IMR-90 (cell line): ENCODE measurements around the gene NRSN1. TPM values are rescaled to one million over a fixed set of nuclear protein-coding genes. Genes with fewer than 3 reads are reported as not detected.

Experiments
- ATAC-seq: fragments of 200-7000 bp; cut with Tn5 transposase; 2 replicates; pipeline ENCODE4 v1.9.1; 2020; ENCODE audit warnings: low read depth, mild to moderate bottlenecking, moderate library complexity
- BruUV-seq: library from RNA; stranded (reverse); fragments of 400-500 nt; replicated peaks from 2 replicates; lab custom pipeline; 2021; lab: Mats Ljungman, UMichigan
- CTCF ChIA-PET: fragments of 300-600 bp; formaldehyde crosslinking; extraction: SDS; loops from one replicate; lab custom pipeline; 2021; ENCODE audit warnings: antibody characterized with exemption; lab: Yijun Ruan, JAX
- POLR2A ChIA-PET: fragments of 300-600 bp; sonication (Branson Sonifier 250); formaldehyde crosslinking; loops from one replicate; lab custom pipeline; 2022; ENCODE audit warnings: antibody characterized with exemption; ENCODE audit not compliant: unreplicated experiment; lab: Charles Lee
- DNase-seq: peaks from one replicate; pipeline ENCODE4 v3.0.0; 2013
- H2AFZ ChIP-seq: replicated peaks from 2 replicates; pipeline ENCODE3; 2013; ENCODE audit warnings: low read length, mild to moderate bottlenecking; ENCODE audit not compliant: poor library complexity
- H2AK5ac ChIP-seq: 2 replicates; pipeline ENCODE4 v1.6.1; 2013; ENCODE audit warnings: low read depth, low read length, inconsistent platforms
- H2AK9ac ChIP-seq: replicated peaks from 2 replicates; pipeline ENCODE3; 2013; ENCODE audit warnings: mild to moderate bottlenecking, low read depth, low read length, moderate library complexity; ENCODE audit not compliant: poor library complexity
- H2BK120ac ChIP-seq: 2 replicates; pipeline ENCODE4 v1.6.1; 2013; ENCODE audit warnings: low read depth, low read length, inconsistent platforms
- H2BK15ac ChIP-seq: 3 replicates; pipeline ENCODE4 v1.6.1; 2013; ENCODE audit warnings: low read depth, low read length, inconsistent platforms
- H2BK20ac ChIP-seq: 2 replicates; pipeline ENCODE4 v1.6.1; 2013; ENCODE audit warnings: low read depth, mild to moderate bottlenecking, inconsistent platforms, low read length, moderate library complexity
- H2BK5ac ChIP-seq: 2 replicates; pipeline ENCODE4 v1.6.1; 2013; ENCODE audit warnings: mild to moderate bottlenecking, low read depth, low read length, inconsistent platforms; ENCODE audit not compliant: poor library complexity, severe bottlenecking
- H3K14ac ChIP-seq: replicated peaks from 2 replicates; pipeline ENCODE4 v1.6.1; 2013; ENCODE audit warnings: low read depth, low read length, inconsistent platforms
- H3K18ac ChIP-seq: 2 replicates; pipeline ENCODE4 v1.6.1; 2013; ENCODE audit warnings: low read depth, low read length, control low read depth
- H3K23ac ChIP-seq: 2 replicates; pipeline ENCODE4 v1.6.1; 2013; ENCODE audit warnings: low read depth, low read length, inconsistent platforms
- H3K27ac ChIP-seq: 2 replicates; pipeline ENCODE4 v1.5.1; 2013; ENCODE audit warnings: mild to moderate bottlenecking, control low read depth, low read length; ENCODE audit not compliant: insufficient read depth
- H3K27me3 ChIP-seq: 2 replicates; pipeline ENCODE4 v1.6.1; 2013; ENCODE audit warnings: low read length; ENCODE audit not compliant: control insufficient read depth, insufficient read depth
- H3K36me3 ChIP-seq: 2 replicates; pipeline ENCODE4 v1.6.1; 2013; ENCODE audit warnings: low read length, mixed read lengths; ENCODE audit not compliant: control insufficient read depth, insufficient read depth
- H3K4ac ChIP-seq: 2 replicates; pipeline ENCODE4 v1.6.1; 2013; ENCODE audit warnings: low read depth, low read length, inconsistent platforms
- H3K4me1 ChIP-seq: 2 replicates; pipeline ENCODE4 v1.6.1; 2013; ENCODE audit warnings: low read length, mixed read lengths; ENCODE audit not compliant: control insufficient read depth, insufficient read depth
- H3K4me2 ChIP-seq: 2 replicates; pipeline ENCODE4 v1.6.1; 2013; ENCODE audit warnings: low read depth, mild to moderate bottlenecking, control low read depth, low read length, moderate library complexity
- H3K4me3 ChIP-seq: 2 replicates; pipeline ENCODE4 v1.5.1; 2013; ENCODE audit warnings: low read depth, mild to moderate bottlenecking, control low read depth, low read length, moderate library complexity; ENCODE audit not compliant: insufficient read depth
- H3K56ac ChIP-seq: 2 replicates; pipeline ENCODE4 v1.6.1; 2013; ENCODE audit warnings: low read length, inconsistent platforms; ENCODE audit not compliant: insufficient read depth; ENCODE audit errors: extremely low read depth
- H3K79me1 ChIP-seq, 2 experiments: 2 replicates each; pipeline ENCODE4 v1.6.1; 2013; ENCODE audit warnings: low read length in 2 of 2, inconsistent platforms in 1 of 2, low read depth in 1 of 2
- H3K9ac ChIP-seq: 2 replicates; pipeline ENCODE4 v1.6.1; 2013; ENCODE audit warnings: low read depth, low read length, control low read depth
- H3K9me1 ChIP-seq: 2 replicates; pipeline ENCODE4 v1.6.1; 2013; ENCODE audit warnings: low read length, inconsistent platforms; ENCODE audit not compliant: insufficient read depth
- H3K9me3 ChIP-seq: 2 replicates; pipeline ENCODE4 v1.6.1; 2013; ENCODE audit warnings: low read length; ENCODE audit not compliant: control insufficient read depth, insufficient read depth
- H4K20me1 ChIP-seq: 2 replicates; pipeline ENCODE4 v1.6.1; 2013; ENCODE audit warnings: low read length, inconsistent platforms; ENCODE audit not compliant: insufficient read depth
- H4K5ac ChIP-seq: 2 replicates; pipeline ENCODE4 v1.6.1; 2013; ENCODE audit warnings: mild to moderate bottlenecking, low read depth, low read length, control low read depth
- H4K8ac ChIP-seq, 2 experiments: 2 replicates each; pipeline ENCODE4 v1.6.1; 2013; ENCODE audit warnings: low read depth in 2 of 2, low read length in 2 of 2, control low read depth in 1 of 2, inconsistent platforms in 1 of 2
- H4K91ac ChIP-seq: 2 replicates; pipeline ENCODE4 v1.6.1; 2013; ENCODE audit warnings: low read depth, low read length, inconsistent platforms; ENCODE audit not compliant: insufficient read depth
- BHLHE40 ChIP-seq: fragments of 150-350 bp; IDR thresholded peaks from 2 replicates; pipeline ENCODE4 v1.6.1; 2016; ENCODE audit warnings: mild to moderate bottlenecking, low read depth, low read length
- CEBPB ChIP-seq: IDR thresholded peaks from 2 replicates; pipeline ENCODE4 v1.6.1; 2012; ENCODE audit warnings: low read depth, low read length, improper control_type of control experiment
- CHD1 ChIP-seq: IDR thresholded peaks from 2 replicates; pipeline ENCODE4 v1.6.1; 2012; ENCODE audit warnings: low read depth, low read length, improper control_type of control experiment
- CTCF ChIP-seq: conservative IDR thresholded peaks from 2 replicates; pipeline ENCODE4 v1.5.1; 2012; ENCODE audit warnings: mild to moderate bottlenecking, low read depth, low read length, improper control_type of control experiment
- FOS ChIP-seq: fragments of 150-350 bp; IDR thresholded peaks from 2 replicates; pipeline ENCODE4 v1.6.1; 2016; ENCODE audit warnings: low read depth, low read length
- MAZ ChIP-seq: IDR thresholded peaks from 2 replicates; pipeline ENCODE4 v1.6.1; 2012; ENCODE audit warnings: low read depth, mild to moderate bottlenecking, low read length, improper control_type of control experiment, moderate library complexity, borderline replicate concordance
- MXI1 ChIP-seq: IDR thresholded peaks from 2 replicates; pipeline ENCODE4 v1.6.1; 2012; ENCODE audit warnings: low read depth, mild to moderate bottlenecking, low read length, moderate library complexity, borderline replicate concordance
- NFE2L2 ChIP-seq: fragments of 150-350 bp; IDR thresholded peaks from 2 replicates; pipeline ENCODE4 v1.6.1; 2016; ENCODE audit warnings: low read depth, mild to moderate bottlenecking, low read length
- RAD21 ChIP-seq: IDR thresholded peaks from 2 replicates; pipeline ENCODE4 v1.6.1; 2012; ENCODE audit warnings: low read length, improper control_type of control experiment
- RCOR1 ChIP-seq: IDR thresholded peaks from 2 replicates; pipeline ENCODE4 v1.6.1; 2012; ENCODE audit warnings: mild to moderate bottlenecking, low read length, improper control_type of control experiment; ENCODE audit not compliant: insufficient replicate concordance
- RFX5 ChIP-seq: IDR thresholded peaks from 2 replicates; pipeline ENCODE4 v1.8.0; 2012; ENCODE audit warnings: low read depth, mild to moderate bottlenecking, low read length, moderate library complexity
- SMC3 ChIP-seq: fragments of 150-350 bp; IDR thresholded peaks from 2 replicates; pipeline ENCODE4 v1.6.1; 2016; ENCODE audit warnings: low read depth, mild to moderate bottlenecking, antibody characterized with exemption, low read length, moderate library complexity
- USF2 ChIP-seq: fragments of 150-350 bp; IDR thresholded peaks from 2 replicates; pipeline ENCODE4 v1.6.1; 2017; ENCODE audit warnings: mild to moderate bottlenecking, antibody characterized with exemption, low read length, low read depth
- WGBS, 2 experiments: methylation state at CpG; one replicate each; pipeline versions ENCODE4 v1.1.5 to v1.1.7; 2013; ENCODE audit warnings: missing lambda C conversion rate in 2 of 2; ENCODE audit not compliant: insufficient read length in 1 of 2; ENCODE audit errors: extremely low coverage in 2 of 2; 5-methylcytosine and 5-hydroxymethylcytosine counted together
- dilution Hi-C: fragments of 300-500 bp; cut with HindIII; formaldehyde crosslinking; loops from one replicate; pipeline ENCODE4 v1.14.3; 2018; ENCODE audit warnings: low sequenced_read_pairs; ENCODE audit not compliant: unreplicated experiment
- in situ Hi-C: fragments of 300-500 bp; cut with MboI; formaldehyde crosslinking; loops from 3 replicates; pipeline ENCODE4 v1.14.3; 2019; ENCODE audit warnings: low sequenced_read_pairs, inconsistent platforms, mixed read lengths
- intact Hi-C: fragments of 100-400 bp; cut with micrococcal nuclease; formaldehyde crosslinking; loops from 2 replicates; pipeline ENCODE4 v1.10.0; 2022
- polyA plus RNA-seq, 3 experiments: library from polyadenylated mRNA; depleted of rRNA; stranded (reverse); fragments of >200 nt; gene quantifications; 2 replicates each; pipeline ENCODE4 v1.2.3, GENCODE V29; 2012; ENCODE audit warnings: low replicate concordance in 1 of 3
- total RNA-seq: library from RNA; depleted of rRNA; stranded (reverse); fragments of >200 nt; gene quantifications from 2 replicates; pipeline ENCODE4 v1.2.3, GENCODE V29; 2012
- TF ChIP-seq, protein P1 (sequence below): fragments of 150-350 bp; IDR thresholded peaks from 2 replicates; pipeline ENCODE4 v1.6.1; 2016; ENCODE audit warnings: low read depth, mild to moderate bottlenecking, low read length, moderate library complexity, borderline replicate concordance

NRSN1 gene
- total and polyA plus RNA-seq, 2 of the 4 experiments (the other 2 are of a cell fraction), result not detected

- Histone ChIP-seq H2AK9ac (no peak overlapping the region), H3K79me1 (no peaks in the 10 kb centered on the region), H3K27ac (no peak overlapping the region), H3K14ac (no peak overlapping the region), H2BK5ac (no peak overlapping the region), H2BK20ac (no peak overlapping the region), H2BK15ac (no peak overlapping the region), H2BK120ac (no peak overlapping the region), H3K4me1 (no peaks in the 10 kb centered on the region), H3K9me3 (peaks cover 4% of the 10 kb centered on the region), H2AK5ac (no peak overlapping the region), H3K56ac (no peak overlapping the region), H3K4me2 (no peak overlapping the region), H3K4me3 (no peak overlapping the region), H4K91ac (no peak overlapping the region), H3K18ac (no peak overlapping the region), H2AFZ (no peak overlapping the region), H3K36me3 (no peaks in the 10 kb centered on the region), H3K23ac (no peak overlapping the region), H4K5ac (no peak overlapping the region), H4K8ac (no peak overlapping the region), H3K27me3 (no peaks in the 10 kb centered on the region), H3K9me1 (no peaks in the 10 kb centered on the region), H4K20me1 (no peaks in the 10 kb centered on the region), H3K4ac (no peak overlapping the region), H3K9ac (no peak overlapping the region)
- CTCF ChIA-PET, result no interaction called here
- intact Hi-C loops (no loop called here), in situ Hi-C loops (no loop called here), dilution Hi-C loops (no loop called here)
- DNase-seq (no peak), ATAC-seq (no peak)
- TF ChIP-seq, protein P1, sequence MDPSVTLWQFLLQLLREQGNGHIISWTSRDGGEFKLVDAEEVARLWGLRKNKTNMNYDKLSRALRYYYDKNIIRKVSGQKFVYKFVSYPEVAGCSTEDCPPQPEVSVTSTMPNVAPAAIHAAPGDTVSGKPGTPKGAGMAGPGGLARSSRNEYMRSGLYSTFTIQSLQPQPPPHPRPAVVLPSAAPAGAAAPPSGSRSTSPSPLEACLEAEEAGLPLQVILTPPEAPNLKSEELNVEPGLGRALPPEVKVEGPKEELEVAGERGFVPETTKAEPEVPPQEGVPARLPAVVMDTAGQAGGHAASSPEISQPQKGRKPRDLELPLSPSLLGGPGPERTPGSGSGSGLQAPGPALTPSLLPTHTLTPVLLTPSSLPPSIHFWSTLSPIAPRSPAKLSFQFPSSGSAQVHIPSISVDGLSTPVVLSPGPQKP, result no peak
- no peak for TF ChIP-seq RCOR1
- TF ChIP-seq CEBPB, result no peak
- TF ChIP-seq CHD1, result no peak
- no peak for TF ChIP-seq FOS
- TF ChIP-seq RAD21, result no peak
- no peak for TF ChIP-seq RFX5
- TF ChIP-seq CTCF, result no peak
- no peak for TF ChIP-seq SMC3
- TF ChIP-seq MAZ, result no peak
- no peak for TF ChIP-seq USF2
- no peak for TF ChIP-seq MXI1
- no peak for TF ChIP-seq NFE2L2
- no peak for TF ChIP-seq BHLHE40
- WGBS, 2 experiments, result no CpG with 5 or more reads among the region's 2 CpGs
- no TSS peak for BruUV-seq
- POLR2A ChIA-PET, result no interaction called here
These were observed 25.3 kb upstream of the NRSN1 start for GRCh38 chr6:24100770-24101155.
